M059J (cell line): Measurements from ENCODE around the gene PARM1. TPM values are rescaled to one million over a fixed set of nuclear protein-coding genes. Genes with fewer than 3 reads are reported as not detected.
"Not testable (repeated sequence)": the region's sequence is repeated elsewhere in the genome, so short reads cannot be mapped to it uniquely, and the experiment has no call there.

Experiments
- DNase-seq: peaks from one replicate; pipeline ENCODE4 v3.0.0-alpha.2; 2012; ENCODE audit warnings: low read depth
- total RNA-seq: library from RNA; depleted of rRNA; stranded (reverse); fragments of >200 nt; shearing (Covaris generic); gene quantifications from 2 replicates; pipeline ENCODE4 v1.2.3, GENCODE V29; 2014

PARM1 gene
- total RNA-seq, 1 experiment from 2014 or later: 0.17 TPM

DNA sequence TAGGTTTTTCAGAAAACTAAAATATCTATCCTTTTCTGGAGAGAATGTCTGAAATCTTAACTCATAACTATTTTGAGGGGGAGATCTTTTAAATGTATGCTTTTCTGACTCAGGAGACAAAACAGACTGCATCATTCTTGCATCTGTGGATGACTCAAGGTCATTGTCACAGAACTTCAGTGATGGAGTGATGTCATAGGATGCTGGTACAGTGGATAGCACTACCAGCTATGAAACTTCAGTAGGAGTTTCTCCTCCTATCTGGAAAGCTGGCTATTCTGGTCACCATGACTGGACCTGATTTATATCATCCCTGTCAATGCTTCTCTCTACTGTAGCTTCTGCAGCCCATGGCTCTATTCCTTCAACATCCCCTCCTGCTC is 50.3 kb downstream of the PARM1 start:
- DNase-seq: no peak

DNA sequence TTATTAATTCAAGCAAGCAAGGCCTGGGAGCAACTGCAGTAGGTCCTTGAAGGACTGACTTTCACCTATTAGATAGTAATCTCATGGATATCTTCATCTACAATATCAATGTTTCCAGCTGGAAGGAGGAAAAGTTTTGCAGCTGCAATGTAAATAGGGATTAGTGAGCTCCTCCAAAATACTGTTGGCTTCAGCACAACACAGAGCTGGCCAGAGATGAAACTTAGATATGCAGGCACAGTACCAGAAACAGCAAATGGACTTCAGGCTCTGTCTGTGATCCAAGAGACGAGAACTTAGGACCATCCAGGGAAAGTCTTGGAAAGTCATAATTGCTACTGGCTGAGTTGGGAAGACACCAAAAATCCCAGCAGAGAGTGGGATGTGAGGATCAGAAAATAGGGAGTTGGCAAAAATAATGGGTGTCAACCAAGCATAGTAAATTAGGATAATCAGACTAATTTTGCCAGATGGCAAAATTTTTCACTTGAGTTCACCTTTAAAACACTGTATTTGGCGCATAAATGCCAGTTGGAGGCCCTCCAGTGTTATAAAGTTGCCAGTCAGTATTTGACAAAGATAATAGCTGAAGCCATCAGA is 57.5 kb downstream of the PARM1 start:
- DNase-seq: no peak

DNA sequence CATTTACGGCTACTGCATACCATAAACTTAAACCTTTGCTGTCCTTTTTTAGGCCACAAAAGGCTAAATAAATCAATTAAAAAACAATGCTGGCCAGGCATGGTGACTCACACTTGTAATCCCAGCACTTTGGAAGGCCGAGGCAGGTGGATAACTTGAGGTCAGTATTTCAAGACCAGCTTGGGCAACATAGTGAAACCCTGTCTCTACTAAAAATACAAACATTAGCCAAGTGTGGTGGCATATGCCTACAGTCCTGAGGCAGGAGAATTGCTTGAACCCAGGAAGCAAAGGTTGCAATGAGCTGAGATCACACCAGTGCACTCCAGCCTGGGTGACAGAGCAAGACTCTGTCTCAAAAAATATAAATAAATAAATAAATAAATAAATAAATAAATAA is 61.5 kb downstream of the PARM1 start:
- not testable (repeated sequence) for DNase-seq

DNA sequence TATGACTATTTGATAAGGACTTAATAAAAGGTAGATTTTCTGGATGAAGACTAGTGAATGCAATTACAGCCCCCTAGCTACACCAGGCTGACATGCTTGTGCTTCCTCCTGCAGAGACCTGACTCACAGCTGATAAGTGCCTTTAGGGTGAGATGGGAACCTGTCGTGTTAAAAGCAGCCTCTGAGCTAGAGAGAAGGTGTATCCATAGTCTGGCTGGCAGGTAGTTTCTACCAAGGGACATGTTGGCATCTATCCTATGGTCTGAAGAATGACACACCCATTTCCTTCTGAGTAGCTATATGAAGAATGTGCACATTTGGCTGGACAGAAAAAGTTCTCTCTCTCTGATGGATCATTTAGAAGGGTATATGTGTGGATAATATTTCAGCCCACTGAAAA is 64.1 kb downstream of the PARM1 start:
- DNase-seq: no peak

DNA sequence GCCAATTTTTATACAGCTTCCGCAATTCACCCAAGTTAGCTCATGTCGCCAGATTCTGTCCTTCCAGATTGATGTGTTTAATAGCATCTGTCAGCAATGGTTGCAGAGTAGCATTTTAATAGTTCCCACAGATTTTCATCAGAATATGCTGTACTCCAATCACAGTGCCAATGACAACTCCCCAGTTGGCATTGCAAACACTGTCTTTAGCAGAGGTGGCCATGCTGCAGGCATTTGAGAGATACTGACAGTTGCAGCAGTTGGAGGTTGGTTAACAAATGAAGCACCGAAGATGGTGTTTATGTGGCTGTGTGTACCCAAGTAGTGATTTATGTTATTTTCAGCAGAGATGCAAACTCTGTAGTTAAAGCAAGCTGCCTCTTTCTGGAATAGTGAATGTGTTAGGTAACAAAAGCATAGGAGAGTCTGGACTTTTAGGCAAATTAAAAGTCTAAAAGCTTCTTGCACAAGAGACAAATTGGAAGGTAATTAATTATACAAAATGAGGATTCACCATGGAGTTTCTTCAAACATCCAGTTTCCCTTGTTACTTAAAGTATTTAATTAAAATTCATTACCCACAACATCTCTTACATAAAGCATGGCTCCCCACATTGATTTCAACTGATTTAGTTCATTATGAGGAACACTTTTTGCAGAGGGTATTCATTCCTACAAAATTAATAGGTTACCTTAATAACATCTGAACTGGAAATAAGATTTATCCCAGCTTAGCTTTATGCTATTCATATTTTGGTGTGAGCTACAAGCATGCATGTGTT is 65.2 kb downstream of the PARM1 start:
- DNase-seq: no peak

DNA sequence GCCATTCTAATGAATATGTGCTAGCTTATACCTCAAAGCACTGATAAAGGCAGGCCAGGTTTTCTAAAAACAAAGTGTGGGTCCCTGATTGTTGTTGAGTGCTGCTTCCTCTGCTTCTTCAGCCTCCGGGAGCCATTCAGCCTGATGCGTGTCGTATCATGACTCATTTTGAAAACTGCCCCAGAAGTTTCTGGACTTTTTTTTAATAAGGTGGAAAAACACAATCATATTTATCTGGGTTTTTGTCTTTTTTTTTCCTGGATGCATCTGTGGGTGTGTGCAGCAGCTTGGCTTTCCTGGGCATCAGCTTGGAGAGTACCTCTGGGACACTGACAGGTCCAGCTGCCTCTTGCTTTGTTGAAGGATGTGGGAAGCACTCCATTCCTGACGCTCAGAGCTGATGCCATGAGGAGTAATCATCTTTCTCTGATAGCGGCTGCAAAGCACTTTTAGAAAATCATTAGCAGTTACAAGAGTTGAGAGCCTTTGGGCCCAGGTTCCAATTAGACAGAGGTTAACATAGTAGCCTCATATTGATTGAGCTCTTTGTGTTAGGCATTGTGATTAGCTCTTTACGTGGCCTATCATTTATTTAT is 66.9 kb downstream of the PARM1 start:
- no peak for DNase-seq

DNA sequence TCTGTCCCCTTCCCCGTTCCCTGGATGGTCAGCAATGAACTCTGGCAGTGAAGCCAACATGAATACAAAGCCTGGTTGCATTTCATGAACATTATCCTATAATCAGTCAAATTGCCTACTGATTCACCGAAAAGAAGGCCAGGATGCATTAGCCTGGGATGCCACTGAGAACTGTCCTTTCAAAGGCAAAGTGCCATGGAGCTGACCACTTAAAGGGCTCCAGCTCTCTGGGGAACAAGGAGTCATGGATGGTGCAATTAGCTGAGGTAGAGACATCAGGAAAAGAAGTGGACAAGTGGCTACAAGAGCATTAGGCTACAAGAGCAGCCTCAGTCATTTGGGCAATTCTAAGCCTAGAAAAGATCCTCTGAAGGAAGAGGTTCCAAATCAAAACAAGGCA is 69.0 kb downstream of the PARM1 start:
- DNase-seq: no peak

DNA sequence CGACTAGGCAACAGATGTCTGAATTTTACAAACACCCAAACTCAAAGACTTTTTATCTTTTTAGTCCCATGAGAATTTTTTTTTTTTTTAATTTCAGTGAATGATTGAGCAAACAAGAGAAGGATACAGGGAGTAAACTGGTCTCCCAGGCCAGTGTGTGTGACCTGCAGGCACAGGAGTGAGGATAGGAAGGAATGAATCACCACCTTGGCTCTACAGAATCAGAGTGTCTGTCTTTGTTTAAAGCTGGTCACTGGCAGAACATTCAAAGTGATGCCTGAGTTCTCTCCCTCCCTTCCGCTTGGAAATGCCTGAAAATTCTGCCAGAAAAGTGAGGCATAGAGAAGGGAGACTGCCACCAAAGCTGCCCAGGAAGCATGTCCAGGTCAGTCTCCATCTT is 69.5 kb downstream of the PARM1 start:
- DNase-seq: peak; percentile 1

DNA sequence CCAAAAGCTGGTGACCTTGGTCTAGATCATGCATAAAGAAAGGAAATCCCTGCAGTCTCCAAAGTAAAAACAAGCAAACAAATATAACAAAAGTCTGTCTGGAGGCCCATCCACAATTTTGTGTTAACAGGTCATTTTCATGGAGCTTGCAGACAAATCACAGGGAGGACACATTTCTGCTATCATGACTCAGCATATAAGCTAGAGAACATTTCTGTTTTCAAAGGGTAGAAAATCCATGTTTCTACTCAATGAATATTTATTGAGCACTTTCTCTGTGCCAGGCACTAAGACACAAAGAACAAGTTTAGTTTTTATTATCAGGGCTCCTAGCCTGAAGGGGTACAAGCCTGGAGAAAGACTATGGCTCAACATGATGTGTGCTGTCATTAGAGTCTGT is 71.1 kb downstream of the PARM1 start:
- no peak for DNase-seq

DNA sequence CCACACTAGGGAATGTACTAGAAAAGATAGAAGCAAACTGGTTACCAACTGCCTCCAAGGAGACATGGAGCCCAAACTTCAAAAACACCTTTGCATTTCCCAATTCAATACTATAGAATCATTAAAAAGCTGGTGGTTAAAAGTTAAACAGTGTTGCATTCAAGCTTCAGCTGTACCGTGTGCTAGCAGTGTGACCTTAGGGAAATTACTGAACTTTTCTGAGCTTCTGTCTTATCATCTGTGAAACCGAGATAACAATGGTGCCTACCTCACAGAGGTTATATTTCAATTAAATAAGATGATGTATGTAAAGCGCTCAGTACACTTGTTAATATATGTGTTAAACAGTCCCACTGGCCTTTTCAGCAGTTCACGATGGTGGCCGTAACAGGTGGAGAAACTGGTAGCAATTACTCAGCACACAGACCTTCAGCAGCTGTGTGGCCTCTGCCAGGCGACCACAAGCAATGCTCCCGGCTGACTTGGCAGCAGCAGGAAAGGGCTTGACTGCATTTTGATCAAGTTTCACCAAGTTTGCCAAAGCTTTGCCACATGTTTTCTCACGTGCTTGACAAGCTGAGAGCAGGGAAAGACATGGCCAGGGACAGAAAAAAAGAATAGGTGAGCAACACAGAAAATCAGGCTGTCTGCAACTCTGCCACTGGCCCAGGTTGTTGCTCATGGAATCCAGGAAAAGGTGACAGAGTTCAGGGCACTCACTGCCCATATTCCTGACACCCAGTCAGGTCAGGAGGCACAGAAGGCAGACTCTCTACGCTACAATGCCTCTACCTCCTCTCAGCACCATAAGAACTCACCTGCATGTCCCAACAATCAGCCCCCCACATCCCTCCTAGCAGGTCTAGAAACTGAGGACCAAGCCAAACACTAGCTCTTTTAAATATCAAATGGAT is 72.1 kb downstream of the PARM1 start:
- peak; percentile 6 for DNase-seq

DNA sequence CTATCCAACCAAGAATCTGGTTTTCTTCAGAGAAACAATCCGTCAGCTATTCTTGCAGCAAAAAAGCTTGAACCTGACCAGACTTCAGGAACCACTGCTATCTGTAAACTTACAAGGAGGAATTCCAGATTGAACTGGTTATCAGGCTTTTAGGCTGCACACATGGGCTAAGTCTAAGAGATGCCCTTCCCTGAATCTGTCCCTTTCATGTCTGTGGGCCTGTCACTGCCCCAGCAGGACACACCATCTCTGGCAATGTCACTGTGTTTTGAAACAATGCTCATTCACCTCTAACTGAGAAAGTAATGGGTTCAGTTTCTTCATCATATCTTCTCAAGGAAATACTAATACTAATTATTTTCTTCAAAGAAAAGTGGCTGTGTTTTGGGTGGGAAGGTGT is 72.8 kb downstream of the PARM1 start:
- no peak for DNase-seq

DNA sequence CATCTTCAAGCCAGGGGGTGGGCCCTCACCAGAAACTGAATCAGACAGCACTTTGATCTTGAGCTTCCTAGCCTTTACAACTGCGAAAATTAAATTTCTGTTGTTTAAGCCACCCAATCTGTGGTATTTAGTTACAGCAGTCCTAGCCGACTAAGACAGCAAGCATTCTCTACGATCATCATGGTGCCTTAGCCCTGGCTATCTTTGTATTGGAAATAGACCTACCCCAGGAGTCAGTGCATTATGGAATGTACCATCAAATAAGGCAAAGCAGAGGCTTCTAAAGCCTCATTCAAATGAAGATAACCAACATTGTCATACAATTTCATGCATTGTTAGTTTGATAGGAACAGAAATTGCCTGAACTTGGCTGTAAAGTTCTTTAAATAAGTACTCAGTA is 75.0 kb downstream of the PARM1 start:
- DNase-seq: no peak

DNA sequence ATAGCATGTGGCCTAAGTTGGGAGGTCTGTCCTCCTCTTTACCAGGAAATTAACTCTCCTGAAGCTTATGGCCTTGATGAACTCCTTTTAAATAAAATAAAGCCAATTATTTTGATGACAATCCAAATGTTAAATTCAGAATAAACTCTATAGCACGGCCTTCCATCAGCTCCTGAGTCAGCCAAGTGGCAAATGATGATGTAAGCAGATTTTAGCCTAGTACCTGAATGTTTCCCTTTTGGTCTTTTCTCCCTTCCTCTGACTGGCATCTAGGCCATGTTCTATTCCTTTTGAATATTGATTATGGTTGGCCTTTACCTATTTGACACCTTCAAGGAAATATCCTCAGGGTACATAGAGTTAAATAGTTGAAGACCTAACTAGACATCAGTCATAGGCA is 76.2 kb downstream of the PARM1 start:
- DNase-seq: no peak

DNA sequence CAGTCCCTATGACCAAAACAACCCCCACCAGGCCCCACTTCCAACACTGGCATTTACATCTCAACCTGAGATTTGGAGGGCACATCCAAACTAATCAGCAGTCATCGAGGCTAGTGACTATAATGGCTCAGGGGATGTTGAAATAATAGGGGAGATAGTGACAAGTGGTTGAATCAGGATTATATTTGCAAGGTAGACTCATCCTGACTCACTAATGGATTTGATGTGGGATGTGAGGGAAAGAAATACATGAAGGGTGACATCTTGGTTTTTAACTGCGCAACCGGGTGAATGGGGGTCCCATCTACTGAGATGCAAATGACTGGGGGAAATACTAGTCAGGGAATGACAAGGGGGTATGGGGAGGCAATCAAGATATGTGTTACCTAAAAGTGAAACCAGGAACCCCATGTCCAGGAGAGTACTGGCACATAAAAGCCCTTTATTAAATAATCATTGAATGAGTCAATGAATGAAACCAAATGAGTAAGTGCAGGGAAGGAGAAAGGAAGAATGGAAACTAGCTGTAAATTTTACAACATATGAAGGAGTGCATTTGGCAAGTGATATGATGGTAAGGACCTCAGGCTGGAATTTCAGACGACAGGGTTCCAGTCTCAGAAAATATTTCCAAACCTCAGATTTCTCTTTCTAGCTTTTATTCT is 78.3 kb downstream of the PARM1 start:
- no peak for DNase-seq

DNA sequence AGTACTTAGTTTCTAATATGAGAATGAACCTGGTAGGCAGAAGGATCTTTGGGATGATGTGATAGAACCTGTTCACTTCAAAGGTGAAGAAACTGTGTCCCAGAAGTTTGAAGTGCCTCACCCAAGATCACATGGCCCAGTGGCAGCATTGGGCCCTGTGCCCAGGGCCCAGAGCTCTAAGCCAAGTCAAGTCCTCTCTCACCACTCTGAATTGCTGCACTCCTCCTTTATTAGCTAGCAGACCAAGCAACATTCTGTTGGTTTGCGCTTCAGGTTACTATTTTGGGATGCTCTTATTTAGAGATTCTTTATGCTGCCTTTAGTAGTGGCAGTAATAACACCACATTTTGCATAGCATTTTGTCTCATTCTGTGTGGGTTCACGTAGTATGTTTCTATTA is 82.7 kb downstream of the PARM1 start:
- no peak for DNase-seq

DNA sequence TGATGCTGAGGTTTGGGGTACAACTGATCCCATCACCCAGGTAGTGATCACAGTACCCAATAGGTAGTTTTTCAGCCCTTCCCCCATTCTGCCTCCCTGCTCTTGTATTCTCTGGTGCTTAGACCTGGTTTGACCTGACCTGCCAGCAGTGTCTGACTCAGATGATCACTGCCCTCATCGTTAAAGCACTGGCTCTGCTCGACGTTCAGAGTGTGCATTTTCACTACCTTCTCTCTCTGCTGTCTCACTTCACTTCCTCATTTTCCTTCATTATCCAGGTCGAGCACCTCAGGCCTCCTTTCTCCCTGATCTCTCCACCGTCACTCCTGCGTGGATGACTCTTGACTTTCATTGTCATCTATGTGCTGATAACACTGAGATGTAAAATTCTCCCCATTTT is 83.6 kb downstream of the PARM1 start:
- no peak for DNase-seq

DNA sequence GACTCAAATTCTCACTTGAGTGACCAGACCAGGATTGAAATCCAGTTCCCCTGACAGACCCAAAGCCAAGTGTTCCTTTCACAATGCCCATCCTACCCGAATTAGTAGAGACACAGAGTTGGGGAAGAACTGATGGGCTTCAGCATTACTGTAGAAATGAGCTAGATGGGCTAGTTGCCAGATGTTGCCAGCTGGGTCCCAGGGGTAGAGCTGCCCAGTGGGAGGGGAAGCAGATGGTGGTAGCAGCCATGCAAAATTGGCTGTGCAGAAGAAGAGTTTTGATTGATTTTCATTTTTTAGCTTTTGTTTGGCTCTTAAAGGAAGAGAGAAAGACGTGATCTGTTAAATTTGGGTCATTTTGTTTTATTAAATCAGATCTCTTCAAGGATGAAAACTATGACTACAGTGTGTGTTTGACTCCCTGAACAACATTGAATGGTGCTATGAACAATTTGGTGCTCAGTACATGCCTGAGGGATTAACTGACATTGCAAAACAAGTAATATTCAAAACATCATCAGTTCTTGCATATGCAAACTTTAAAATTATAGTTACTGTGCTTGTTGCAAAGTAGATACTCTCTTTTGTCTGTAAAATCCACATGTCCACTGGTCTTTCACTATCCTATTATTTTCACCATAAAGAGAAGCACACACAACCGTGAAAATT is 86.0 kb downstream of the PARM1 start:
- no peak for DNase-seq

DNA sequence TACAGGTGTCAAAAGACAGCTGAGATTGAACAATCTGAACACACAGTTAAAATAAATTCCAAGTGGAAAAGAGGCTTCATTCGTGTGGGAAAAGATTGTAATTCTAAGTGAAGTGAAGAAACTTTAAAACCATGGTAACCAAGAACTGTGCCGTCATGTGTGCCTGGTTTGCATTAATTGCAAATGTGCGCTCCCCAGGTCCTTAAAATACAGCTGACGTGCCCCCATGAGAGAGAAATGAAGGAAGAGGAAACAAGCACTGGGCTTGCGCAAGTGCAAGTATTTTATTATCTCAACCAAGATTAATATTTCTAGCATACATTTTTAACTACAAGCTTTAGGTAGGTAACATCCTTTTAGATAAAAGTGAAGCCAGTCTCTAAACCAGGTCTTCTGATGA is 92.5 kb downstream of the PARM1 start:
- no peak for DNase-seq

DNA sequence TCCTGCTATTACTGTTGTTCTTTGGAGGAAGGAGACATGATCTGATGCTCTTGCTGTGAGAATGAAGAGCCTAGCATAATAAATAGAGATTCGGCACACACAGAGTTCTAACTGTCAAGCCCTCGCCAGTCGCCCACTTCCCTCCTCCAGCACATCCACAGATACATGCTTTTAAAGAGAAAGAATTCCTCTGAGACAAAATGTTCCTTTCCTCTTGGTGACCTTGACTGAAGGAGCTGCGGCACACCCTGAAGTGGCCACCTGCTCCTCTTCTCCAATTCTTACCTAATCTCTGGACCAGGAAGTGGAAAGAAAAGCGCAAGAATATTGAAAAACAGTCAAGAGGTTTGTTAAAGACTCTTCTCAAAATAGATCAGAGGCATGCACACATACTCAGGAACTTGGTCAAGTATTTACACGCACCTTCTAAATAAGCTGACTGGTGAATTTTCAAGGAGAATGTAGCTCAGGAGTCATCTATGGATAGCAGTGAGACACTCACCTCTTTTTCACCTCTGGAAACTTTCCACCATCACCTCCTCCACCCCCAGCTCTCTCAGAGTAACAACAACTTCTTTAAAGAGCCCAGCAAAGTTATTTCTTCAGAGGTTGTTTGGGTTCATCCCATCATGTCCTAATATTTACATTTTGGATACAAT is 95.4 kb downstream of the PARM1 start:
- DNase-seq: no peak

DNA sequence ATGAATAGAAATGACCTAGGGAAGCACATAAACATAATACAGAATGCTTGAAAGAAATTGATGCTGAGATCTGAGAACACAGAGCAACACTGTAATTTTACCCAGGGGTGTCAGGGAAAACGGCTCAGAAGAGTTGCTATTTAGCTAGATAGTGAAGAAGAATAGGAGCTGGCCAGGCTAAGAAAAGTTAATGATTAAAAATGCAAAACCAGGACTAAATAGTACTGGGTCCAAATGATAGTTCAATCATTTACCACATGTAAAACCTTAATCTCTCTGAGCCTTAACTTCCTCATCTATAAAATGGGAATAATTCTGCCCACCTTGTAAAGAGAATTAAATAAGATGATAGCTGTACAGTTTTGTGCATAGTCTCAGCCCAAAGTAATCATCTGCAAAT is 97.1 kb downstream of the PARM1 start:
- no peak for DNase-seq
